H9 (cell line): ENCODE results near the gene ARHGEF33. TPM values are rescaled to one million over a fixed set of nuclear protein-coding genes. Genes with fewer than 3 reads are reported as not detected.
A peak's percentile ranks its signal among the peaks of the same experiment; 100 is the strongest.

Experiments
- DNase-seq: peaks from one replicate; pipeline ENCODE4 v3.0.0-alpha.2; 2017
- H2AFZ ChIP-seq: one replicate; pipeline ENCODE4 v1.6.1; 2013; ENCODE audit warnings: mild to moderate bottlenecking, low read length, control low read depth, moderate library complexity
- H2AK5ac ChIP-seq: 2 replicates; pipeline ENCODE4 v1.6.1; 2013; ENCODE audit warnings: low read length, control low read depth, mixed read lengths; ENCODE audit not compliant: insufficient read length
- H2BK120ac ChIP-seq: one replicate; pipeline ENCODE4 v1.6.1; 2013; ENCODE audit warnings: low read depth, mild to moderate bottlenecking, low read length, control low read depth, inconsistent platforms; ENCODE audit not compliant: poor library complexity, severe bottlenecking
- H2BK12ac ChIP-seq: 2 replicates; pipeline ENCODE4 v1.6.1; 2013; ENCODE audit warnings: low read length, control low read depth, mixed read lengths, low read depth; ENCODE audit not compliant: insufficient read length
- H2BK15ac ChIP-seq: 2 replicates; pipeline ENCODE4 v1.6.1; 2013; ENCODE audit warnings: low read depth, low read length, control low read depth
- H2BK20ac ChIP-seq: one replicate; pipeline ENCODE4 v1.6.1; 2013; ENCODE audit warnings: low read depth, mild to moderate bottlenecking, low read length, control low read depth, inconsistent platforms; ENCODE audit not compliant: poor library complexity, severe bottlenecking
- H2BK5ac ChIP-seq: 2 replicates; pipeline ENCODE4 v1.6.1; 2013; ENCODE audit warnings: low read length, control low read depth, mixed read lengths; ENCODE audit not compliant: insufficient read length
- H3K14ac ChIP-seq: 2 replicates; pipeline ENCODE4 v1.6.1; 2013; ENCODE audit warnings: low read length, control low read depth; ENCODE audit not compliant: insufficient read depth
- H3K18ac ChIP-seq: 2 replicates; pipeline ENCODE4 v1.6.1; 2013; ENCODE audit warnings: low read depth, mild to moderate bottlenecking, mixed read lengths, low read length, control low read depth; ENCODE audit not compliant: insufficient read length
- H3K23ac ChIP-seq: 2 replicates; pipeline ENCODE4 v1.6.1; 2013; ENCODE audit warnings: low read length, control low read depth, mixed read lengths, low read depth; ENCODE audit not compliant: insufficient read length
- H3K23me2 ChIP-seq: 2 replicates; pipeline ENCODE4 v1.6.1; 2013; ENCODE audit warnings: low read depth, mild to moderate bottlenecking, mixed read lengths, low read length, control low read depth; ENCODE audit not compliant: insufficient read length, poor library complexity, severe bottlenecking
- H3K27ac ChIP-seq: 2 replicates; pipeline ENCODE4 v1.5.1; 2013; ENCODE audit warnings: low read length, control low read depth, mixed read lengths, low read depth; ENCODE audit not compliant: insufficient read length
- H3K27me3 ChIP-seq: 2 replicates; pipeline ENCODE4 v1.6.1; 2013; ENCODE audit warnings: low read length, control low read depth, inconsistent platforms; ENCODE audit not compliant: insufficient read depth
- H3K4ac ChIP-seq: 2 replicates; pipeline ENCODE4 v1.6.1; 2013; ENCODE audit warnings: low read depth, mild to moderate bottlenecking, control low read depth, inconsistent platforms, low read length, moderate library complexity
- H3K4me1 ChIP-seq: 2 replicates; pipeline ENCODE4 v1.6.1; 2013; ENCODE audit warnings: low read length, control low read depth, inconsistent platforms; ENCODE audit not compliant: insufficient read depth
- H3K4me2 ChIP-seq: 2 replicates; pipeline ENCODE4 v1.6.1; 2013; ENCODE audit warnings: low read length, control low read depth, mixed read lengths; ENCODE audit not compliant: insufficient read length, insufficient read depth
- H3K56ac ChIP-seq: 2 replicates; pipeline ENCODE4 v1.6.1; 2013; ENCODE audit warnings: low read depth, mild to moderate bottlenecking, mixed read lengths, low read length, control low read depth; ENCODE audit not compliant: insufficient read length
- H3K79me1 ChIP-seq: 2 replicates; pipeline ENCODE4 v1.6.1; 2013; ENCODE audit warnings: low read depth, mild to moderate bottlenecking, moderate library complexity, low read length, control low read depth, inconsistent platforms; ENCODE audit not compliant: insufficient read depth, poor library complexity, severe bottlenecking
- H3K79me2 ChIP-seq: 2 replicates; pipeline ENCODE4 v1.6.1; 2013; ENCODE audit warnings: low read length, control low read depth, inconsistent platforms; ENCODE audit not compliant: insufficient read depth
- H3K9ac ChIP-seq: 2 replicates; pipeline ENCODE4 v1.6.1; 2013; ENCODE audit warnings: low read length, control low read depth, mixed read lengths; ENCODE audit not compliant: insufficient read length; ENCODE audit errors: extremely low read depth
- H3K9me3 ChIP-seq: one replicate; pipeline ENCODE4 v1.6.1; 2013; ENCODE audit warnings: low read depth, low read length, inconsistent platforms; ENCODE audit not compliant: control insufficient read depth
- H3T11ph ChIP-seq: one replicate; pipeline ENCODE4 v1.6.1; 2013; ENCODE audit warnings: mild to moderate bottlenecking, low read length, control low read depth, inconsistent platforms
- H4K20me1 ChIP-seq: one replicate; pipeline ENCODE4 v1.6.1; 2013; ENCODE audit not compliant: control insufficient read depth, insufficient read length, insufficient read depth
- H4K5ac ChIP-seq: 2 replicates; pipeline ENCODE4 v1.6.1; 2013; ENCODE audit warnings: low read depth, mild to moderate bottlenecking, mixed read lengths, low read length, control low read depth; ENCODE audit not compliant: insufficient read length
- H4K8ac ChIP-seq: replicated peaks from 2 replicates; pipeline ENCODE4 v1.6.1; 2013; ENCODE audit warnings: low read length, control low read depth, mixed read lengths, low read depth; ENCODE audit not compliant: insufficient read length
- H4K91ac ChIP-seq: 2 replicates; pipeline ENCODE4 v1.6.1; 2013; ENCODE audit warnings: low read depth, mild to moderate bottlenecking, moderate library complexity, mixed read lengths, low read length, control low read depth; ENCODE audit not compliant: insufficient read length
- H3K27ac Mint-ChIP-seq, 3 experiments: 2 replicates in 2 of 3; 3 replicates in 1 of 3; pipeline ENCODE4 v1.8.0; 2020 to 2021; ENCODE audit warnings: mixed read lengths in 3 of 3, mild to moderate bottlenecking in 1 of 3, moderate library complexity in 1 of 3
- H3K27me3 Mint-ChIP-seq: 2 replicates; pipeline ENCODE4 v1.8.0; 2021; ENCODE audit warnings: low read depth, mild to moderate bottlenecking, moderate library complexity, mixed read lengths
- H3K36me3 Mint-ChIP-seq, 3 experiments: 2 replicates in 2 of 3; 3 replicates in 1 of 3; pipeline ENCODE4 v1.8.0; 2020 to 2021; ENCODE audit warnings: low read depth in 3 of 3, mixed read lengths in 3 of 3; ENCODE audit not compliant: insufficient read depth in 1 of 3
- H3K4me1 Mint-ChIP-seq, 2 experiments: 2 replicates each; pipeline ENCODE4 v1.8.0; 2020; ENCODE audit warnings: mixed read lengths in 2 of 2
- H3K4me3 Mint-ChIP-seq, 2 experiments: 2 replicates in 1 of 2; 3 replicates in 1 of 2; pipeline ENCODE4 v1.8.0; 2020 to 2021; ENCODE audit warnings: mild to moderate bottlenecking in 2 of 2, mixed read lengths in 2 of 2, moderate library complexity in 1 of 2
- H3K9me3 Mint-ChIP-seq, 2 experiments: 2 replicates in 1 of 2; 3 replicates in 1 of 2; pipeline ENCODE4 v1.8.0; 2020; ENCODE audit warnings: mild to moderate bottlenecking in 2 of 2, mixed read lengths in 2 of 2, moderate library complexity in 1 of 2
- whole genome bisulfite sequencing: extraction: QIAGEN DNeasy Blood & Tissue Kit; methylation state at CpG from one replicate; pipeline ENCODE4 v1.1.7; 2013; ENCODE audit warnings: missing lambda C conversion rate, low lambda C conversion rate, mixed read lengths; ENCODE audit not compliant: insufficient read length; ENCODE audit errors: extremely low coverage; 5-methylcytosine and 5-hydroxymethylcytosine counted together
- total RNA-seq: library from RNA; stranded (reverse); gene quantifications from 2 replicates; pipeline ENCODE4 v1.2.1, GENCODE V29; 2021
- TF ChIP-seq, protein P1 (sequence below): fragments of 200-600 bp; sonication (generic); conservative IDR thresholded peaks from 3 replicates; pipeline ENCODE4 v1.8.0; 2021; ENCODE audit warnings: antibody characterized with exemption, mild to moderate bottlenecking

ARHGEF33 gene
- total RNA-seq, 1 experiment from 2014 or later: 0.92 TPM

DNA sequence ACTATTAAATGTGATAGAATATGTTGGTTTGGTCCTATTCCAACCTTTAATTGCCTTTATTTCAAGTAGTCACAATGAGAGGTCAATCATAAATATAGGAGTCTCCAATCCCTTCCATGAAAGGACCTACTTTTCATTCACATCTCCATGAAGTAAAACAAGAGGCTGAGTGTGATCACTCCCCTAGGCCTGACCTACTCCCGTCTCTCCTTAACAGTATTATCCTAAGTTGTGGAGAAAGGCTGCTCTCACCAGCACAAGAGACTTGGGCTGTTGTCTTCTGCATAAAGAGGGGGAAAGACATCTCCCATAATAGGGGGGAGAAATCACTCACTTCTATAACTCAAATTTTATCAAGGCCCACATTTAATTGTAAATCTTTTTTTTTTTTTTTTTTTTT lies 125.7 kb downstream of the ARHGEF33 start:
- H2BK5ac ChIP-seq: no peak overlapping the region
- no peaks in the 10 kb centered on the region for H3K9me3 ChIP-seq
- TF ChIP-seq, protein P1, sequence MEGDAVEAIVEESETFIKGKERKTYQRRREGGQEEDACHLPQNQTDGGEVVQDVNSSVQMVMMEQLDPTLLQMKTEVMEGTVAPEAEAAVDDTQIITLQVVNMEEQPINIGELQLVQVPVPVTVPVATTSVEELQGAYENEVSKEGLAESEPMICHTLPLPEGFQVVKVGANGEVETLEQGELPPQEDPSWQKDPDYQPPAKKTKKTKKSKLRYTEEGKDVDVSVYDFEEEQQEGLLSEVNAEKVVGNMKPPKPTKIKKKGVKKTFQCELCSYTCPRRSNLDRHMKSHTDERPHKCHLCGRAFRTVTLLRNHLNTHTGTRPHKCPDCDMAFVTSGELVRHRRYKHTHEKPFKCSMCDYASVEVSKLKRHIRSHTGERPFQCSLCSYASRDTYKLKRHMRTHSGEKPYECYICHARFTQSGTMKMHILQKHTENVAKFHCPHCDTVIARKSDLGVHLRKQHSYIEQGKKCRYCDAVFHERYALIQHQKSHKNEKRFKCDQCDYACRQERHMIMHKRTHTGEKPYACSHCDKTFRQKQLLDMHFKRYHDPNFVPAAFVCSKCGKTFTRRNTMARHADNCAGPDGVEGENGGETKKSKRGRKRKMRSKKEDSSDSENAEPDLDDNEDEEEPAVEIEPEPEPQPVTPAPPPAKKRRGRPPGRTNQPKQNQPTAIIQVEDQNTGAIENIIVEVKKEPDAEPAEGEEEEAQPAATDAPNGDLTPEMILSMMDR: no peak
- Mint-ChIP-seq H3K9me3 (no peaks in the 10 kb centered on the region), H3K36me3 (peaks cover 0 to 8% (median 6%) of the 10 kb centered on the region in 3 experiments; a peak in 5 of 7 replicates), H3K4me1 (peaks cover 24 to 36% of the 10 kb centered on the region in 2 experiments), H3K27ac (peak overlapping the region in 1 of 3 experiments; percentile 14; a peak in 2 of 7 replicates), H3K4me3 (no peak overlapping the region), H3K27me3 (no peaks in the 10 kb centered on the region)
- H3K27ac ChIP-seq: no peak overlapping the region
- no peak overlapping the region for H4K8ac ChIP-seq
- H2BK20ac ChIP-seq: no peak overlapping the region
- no peak overlapping the region for H3K4me2 ChIP-seq
- no peak for DNase-seq
- H3K23me2 ChIP-seq: no peaks in the 10 kb centered on the region
- no peaks in the 10 kb centered on the region for H3K27me3 ChIP-seq
- no peaks in the 10 kb centered on the region for H3K79me2 ChIP-seq
- H3T11ph ChIP-seq: no peak overlapping the region
- H3K56ac ChIP-seq: no peak overlapping the region
- no peak overlapping the region for H2BK15ac ChIP-seq
- H3K23ac ChIP-seq: no peak overlapping the region
- H4K91ac ChIP-seq: no peak overlapping the region
- H2AFZ ChIP-seq: no peak overlapping the region
- H3K14ac ChIP-seq: no peak overlapping the region
- H3K18ac ChIP-seq: no peak overlapping the region
- no peak overlapping the region for H3K9ac ChIP-seq
- no peaks in the 10 kb centered on the region for H3K79me1 ChIP-seq
- WGBS: no CpG with 5 or more reads among the region's 1 CpG
- no peak overlapping the region for H4K5ac ChIP-seq
- no peak overlapping the region for H2AK5ac ChIP-seq
- H3K4me1 ChIP-seq: no peaks in the 10 kb centered on the region
- H2BK120ac ChIP-seq: no peak overlapping the region
- H4K20me1 ChIP-seq: no peaks in the 10 kb centered on the region
- H2BK12ac ChIP-seq: no peak overlapping the region
- no peak overlapping the region for H3K4ac ChIP-seq
